GM15510 (cell line): ENCODE measurements around the gene ERFE.

Experiments used
- POLR2A ChIP-seq: IDR thresholded peaks from 3 replicates; pipeline ENCODE4 v1.6.1; 2011; ENCODE audit warnings: borderline replicate concordance; ENCODE audit not compliant: insufficient read length; ENCODE audit errors: extremely low read depth

ERFE gene

DNA sequence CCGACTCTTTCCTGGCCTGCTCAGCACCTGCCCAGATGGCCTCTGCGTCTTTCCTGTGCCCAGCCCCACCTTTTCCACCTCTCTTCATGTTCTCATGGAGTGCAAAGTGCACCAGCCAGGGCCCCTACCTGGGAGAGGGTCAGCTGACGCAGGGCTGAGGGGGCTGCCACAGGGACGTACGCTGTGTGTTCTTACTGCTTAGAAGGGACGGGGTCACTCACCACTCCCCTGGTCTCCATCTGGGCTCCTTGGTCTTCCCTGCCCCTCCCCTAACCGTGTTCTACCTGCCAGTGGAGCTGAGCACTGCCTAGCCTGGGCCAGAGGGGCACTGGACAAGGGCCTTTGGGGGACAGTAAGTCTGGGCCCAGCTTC, 8.6 kb downstream of the ERFE start:
- TF ChIP-seq POLR2A, result no peak

DNA sequence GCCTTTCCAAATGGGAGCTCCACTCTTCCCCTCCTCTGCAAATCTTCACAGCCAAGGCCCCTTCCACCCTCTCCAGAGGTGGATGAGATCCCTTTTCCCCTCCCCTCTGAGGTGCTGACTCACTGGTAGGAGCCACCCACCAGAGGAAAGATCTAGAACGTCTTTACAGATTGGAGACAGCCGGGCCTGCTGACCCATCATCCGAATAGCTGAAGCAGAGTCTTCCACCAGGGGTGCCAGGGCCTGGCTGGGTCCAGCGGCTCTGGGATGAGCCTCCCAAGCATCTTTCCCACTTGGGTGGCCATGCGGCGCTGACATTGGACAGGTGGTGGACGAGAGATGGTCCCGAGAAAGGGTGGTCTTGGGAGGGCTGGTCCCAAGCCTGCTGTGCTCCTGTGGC, 9.0 kb downstream of the ERFE start:
- TF ChIP-seq POLR2A, result no peak

DNA sequence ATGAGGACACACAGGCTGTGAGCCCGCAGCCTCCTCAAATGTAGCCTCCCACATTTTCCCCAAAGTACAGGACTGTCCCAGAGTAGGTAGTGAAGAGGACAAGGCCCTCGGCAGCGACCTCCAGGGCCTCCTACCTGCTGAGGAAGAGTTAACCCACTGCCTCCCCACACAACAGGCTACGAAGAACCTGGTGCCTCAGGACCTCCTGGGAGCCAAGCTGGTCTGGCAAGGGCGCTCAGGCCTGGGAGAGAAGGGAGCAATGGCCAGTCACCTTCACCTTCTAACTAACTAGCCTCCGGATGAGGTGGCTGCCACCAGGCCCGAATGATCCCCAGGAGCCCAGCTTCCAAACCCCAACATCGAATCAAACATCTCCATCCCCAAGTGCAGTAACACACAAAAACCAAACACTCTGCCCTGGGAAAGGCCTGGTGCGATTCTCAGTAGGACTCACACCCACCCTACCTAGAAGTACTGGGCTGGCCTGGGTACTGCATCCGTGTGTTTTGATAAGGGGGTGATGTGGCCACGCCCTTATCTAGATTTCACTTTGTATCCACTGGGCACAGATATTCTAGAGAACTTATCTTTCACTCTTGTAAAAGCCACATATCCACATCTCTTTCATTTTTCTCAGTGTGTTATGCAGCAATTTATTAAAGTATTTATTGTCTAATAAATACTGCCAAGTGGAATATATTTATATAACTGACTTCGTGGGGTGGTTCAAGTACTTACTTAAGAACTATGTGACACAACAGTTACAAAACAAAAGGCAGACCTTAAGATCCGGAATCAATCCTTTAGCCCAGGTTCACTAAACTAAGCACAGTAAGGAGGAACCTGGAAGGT, 9.7 kb downstream of the ERFE start:
- no peak for TF ChIP-seq POLR2A

DNA sequence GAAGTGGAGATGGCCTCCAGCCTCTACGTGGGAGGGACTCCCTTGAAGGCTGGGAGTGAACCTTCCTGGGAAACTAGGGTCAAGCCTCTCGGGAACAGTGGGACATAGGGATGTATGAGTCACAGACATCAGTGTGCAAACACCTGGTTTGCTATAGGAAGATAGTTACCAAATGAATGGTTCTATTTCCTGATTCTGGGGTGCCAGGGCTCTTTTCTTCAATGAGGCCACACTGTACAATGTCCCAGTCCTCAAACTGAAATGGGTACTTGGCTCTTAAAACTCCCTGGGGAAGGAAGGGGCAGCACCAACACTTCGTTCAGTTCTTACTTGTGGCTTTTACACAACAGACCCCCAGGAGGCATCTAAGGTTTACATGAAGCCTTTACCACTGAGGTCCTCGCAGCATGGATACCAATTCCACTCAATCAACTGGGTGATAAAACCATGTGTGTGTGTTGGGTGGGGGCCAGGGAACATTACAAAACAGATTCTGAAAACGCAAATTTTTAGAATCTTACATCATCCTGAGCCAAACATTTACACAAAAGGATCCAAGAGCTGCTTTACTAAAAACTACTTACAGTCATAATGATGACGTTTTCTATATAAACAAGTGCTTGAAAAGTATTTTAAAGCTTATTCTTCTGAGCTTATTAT, 10.4 kb downstream of the ERFE start:
- no peak for TF ChIP-seq POLR2A

DNA sequence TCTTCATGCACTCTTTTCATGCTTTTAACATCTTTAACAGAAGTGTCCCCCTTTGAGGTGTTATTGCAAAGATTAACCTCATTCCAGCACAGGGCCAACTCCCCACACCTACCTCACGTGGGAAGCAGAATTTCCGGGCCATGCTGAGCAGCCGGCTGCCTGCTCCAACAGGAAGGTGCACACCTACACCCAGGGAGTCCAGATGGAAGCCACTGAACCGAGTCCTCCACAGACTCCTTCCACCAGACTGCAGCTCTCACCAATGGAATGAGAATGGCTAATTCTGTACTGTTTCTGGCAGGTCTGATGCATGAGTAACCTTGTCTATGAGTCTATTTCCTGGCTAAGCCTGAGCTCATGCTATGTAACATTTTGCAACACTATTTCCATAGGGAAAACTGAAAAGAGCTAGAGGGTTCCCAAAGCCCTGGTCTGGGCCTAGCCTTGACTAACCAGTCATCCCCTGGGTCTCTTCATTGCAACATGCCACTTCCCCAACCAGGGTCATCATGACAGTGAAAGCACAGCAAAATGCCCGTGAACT, 11.0 kb downstream of the ERFE start:
- no peak for TF ChIP-seq POLR2A

DNA sequence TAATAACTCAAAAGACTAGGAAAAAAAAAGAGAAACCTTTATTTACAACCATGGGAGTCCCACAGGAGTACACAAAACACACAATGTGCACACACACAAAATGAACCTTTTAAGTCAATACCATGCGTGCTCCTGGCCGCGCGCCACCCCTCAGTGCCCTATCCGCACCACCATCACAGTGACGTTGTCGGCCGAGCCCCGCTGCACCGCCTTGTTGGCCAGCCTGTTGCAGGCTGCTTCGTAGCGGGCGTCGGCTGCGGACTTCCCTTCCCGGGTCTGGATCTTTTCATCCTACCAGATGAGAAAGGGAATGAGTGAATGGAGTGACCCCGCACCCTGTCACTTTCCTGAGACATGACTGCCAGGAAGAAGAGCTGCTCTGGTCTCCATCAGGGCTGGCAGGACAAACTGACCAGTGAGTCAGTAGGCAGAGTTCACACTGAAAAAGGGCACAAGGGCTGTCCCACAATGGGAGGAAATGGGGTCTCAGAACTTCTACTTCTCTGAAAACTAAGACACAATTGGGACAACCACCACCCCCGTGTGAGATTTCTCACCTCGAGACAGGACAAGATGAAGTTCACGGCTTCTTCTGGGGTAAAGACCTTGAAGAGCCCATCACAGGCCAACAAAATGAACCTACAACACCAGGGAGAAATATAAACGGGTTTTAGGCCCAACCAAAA, 11.8 kb downstream of the ERFE start:
- TF ChIP-seq POLR2A, result no peak

DNA sequence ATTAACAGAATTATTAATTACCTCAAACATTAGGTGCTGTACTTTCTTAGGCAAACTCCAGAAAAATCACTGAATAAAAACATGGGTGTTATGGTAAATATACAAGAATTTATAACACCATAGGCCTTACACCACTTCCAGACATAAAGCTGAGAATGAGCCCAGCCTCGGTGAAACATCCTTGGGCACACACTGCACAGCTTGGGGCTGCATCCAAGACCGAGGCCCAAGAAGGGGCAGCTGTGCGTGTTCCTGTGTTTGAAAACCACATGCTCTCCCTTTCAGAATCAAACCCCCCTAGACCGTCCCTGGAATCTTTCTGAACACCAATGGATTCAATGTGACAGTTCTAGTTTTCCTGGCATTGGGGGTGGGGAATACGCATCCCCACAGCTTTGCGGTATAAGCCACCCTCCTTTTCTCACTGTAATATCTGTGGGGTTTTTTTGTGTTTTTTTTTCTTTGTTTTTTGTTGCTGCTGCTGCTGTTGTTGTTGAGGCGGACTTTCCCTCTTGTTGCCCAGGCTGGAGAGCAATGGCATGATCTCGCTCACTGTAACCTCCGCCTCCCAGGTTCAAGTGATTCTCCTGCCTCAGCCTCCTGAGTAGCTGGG, 12.9 kb downstream of the ERFE start:
- no peak for TF ChIP-seq POLR2A

DNA sequence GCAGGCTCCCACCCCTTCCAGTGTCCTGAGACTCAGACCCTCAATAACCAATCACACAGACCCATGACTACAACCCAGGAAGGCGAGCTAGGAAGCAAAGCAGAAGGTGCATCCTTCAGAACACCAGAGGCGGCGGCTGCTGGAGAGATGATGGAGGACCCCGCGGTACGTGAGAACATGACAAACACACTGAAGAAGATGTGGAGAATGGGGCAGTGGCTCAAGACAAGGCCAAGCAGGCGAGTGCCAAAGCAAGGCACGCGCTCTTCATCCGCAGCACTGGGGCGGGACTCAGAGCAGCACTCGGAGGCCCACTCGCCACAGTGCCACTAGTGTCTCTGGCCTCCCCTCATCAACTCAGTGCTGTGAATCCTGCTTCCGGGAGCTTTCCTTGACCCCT, 13.7 kb downstream of the ERFE start:
- no peak for TF ChIP-seq POLR2A

DNA sequence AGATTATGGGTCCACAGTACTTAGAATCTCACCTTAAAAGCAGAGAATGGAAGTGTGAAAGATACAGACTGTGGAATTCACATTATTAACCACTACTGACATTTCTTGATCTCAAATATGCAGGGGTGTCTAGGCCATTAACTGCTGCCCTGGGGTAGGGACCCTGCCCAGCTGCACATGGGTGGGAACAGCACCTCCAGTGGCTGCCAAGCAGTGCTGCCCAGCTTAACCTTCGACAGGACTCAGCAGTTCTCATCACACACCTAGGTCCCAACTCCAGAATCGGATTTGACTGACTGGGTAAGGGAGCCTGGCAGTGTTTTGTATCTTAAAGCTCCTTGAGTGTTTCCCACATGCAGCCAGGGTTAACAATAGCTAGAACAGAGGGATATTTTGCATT, 14.9 kb downstream of the ERFE start:
- no peak for TF ChIP-seq POLR2A

DNA sequence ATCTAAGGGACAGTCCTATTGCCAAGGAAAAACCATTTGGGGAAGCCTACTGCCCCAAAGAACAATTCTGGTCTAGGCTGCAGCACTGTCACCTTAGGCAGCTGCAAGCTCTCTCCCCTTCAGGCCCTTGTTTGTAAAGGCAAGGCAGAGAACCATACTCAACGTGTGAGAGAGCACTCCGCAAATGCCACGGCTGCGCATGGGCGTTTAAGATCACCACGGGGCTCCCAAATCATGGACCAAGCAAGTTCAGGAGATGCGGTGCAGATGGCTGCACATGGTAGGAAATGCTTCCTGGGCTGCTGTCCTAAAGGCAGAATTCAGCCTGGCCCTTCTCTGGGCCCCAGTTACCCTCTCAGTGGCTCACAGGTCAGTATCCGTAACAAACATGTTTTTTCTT, 15.5 kb downstream of the ERFE start:
- no peak for TF ChIP-seq POLR2A

DNA sequence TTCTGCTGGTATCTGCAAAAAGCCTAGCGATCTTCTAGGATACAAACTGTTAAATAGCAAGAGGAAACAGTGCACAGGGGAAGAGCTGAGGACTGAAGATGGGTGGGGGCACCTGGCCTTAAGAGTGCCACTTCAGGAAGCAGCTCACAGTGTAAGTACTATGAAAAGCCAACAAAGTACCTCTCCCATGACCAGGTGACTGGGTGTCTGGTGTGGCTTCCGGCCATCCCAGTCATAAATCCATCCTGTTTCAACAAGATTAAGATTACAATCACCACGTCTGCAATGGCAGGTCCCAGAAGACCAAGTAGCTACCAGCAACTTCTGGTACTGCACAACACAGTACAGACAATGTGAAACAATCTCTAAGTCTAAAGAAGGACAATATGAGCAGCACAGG, 15.9 kb downstream of the ERFE start:
- TF ChIP-seq POLR2A, result no peak

DNA sequence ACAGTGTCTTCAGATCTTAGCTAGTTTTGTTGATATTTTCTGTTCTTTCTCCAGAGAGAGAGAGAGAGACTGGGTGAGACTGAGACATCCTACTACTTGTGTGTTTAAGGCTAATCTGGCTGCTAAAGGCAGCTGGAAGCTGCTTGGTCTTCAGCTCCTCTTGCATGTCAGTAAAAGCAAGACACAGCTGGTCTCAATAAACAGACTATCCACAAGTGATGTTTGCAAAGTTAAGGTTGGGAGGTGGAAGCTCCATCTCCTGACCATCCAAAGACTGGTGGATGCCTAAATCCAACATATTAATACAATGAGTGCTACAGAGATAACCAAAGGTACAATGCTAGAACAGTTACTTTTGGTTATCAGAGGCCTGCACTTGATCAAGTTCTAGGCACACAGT, 17.8 kb downstream of the ERFE start:
- no peak for TF ChIP-seq POLR2A

DNA sequence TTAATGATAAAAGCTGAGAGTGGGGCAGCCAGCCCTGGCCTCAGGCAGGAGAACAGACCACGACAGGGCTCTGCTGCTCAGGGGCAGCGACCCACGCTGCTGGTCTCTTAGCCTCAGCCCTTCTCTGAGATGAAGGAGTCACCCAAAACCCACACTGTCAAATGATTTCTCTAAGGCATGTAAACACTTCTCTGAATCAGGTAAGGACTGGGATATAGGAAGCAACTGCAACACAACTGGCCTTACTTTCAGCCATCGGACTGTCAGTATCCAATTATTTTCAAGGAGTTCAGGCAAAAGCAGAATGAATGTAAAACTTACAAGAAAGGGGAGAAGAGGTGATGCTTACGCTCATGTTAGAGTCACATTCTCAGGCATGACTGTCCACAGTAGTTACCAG, 21.8 kb downstream of the ERFE start:
- no peak for TF ChIP-seq POLR2A

DNA sequence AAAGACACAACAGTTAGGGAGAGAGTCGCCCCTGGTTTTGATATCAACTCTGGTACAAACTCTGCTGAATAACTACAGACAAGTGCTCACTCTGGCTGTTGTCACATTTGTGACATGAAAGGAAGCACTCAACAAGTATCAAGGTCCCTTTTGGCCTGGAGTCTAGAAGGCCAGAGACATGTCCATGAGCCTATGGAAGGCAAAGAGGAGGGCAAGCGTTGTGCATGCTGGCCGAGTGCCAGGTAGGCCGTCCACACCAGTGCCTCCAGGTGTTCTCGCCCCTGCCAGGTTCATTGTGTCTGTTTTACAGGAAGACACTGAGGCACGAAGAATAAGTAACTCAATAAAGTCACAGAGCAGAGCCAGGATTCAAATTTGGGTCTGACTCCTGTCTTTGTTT, 23.6 kb downstream of the ERFE start:
- no peak for TF ChIP-seq POLR2A

DNA sequence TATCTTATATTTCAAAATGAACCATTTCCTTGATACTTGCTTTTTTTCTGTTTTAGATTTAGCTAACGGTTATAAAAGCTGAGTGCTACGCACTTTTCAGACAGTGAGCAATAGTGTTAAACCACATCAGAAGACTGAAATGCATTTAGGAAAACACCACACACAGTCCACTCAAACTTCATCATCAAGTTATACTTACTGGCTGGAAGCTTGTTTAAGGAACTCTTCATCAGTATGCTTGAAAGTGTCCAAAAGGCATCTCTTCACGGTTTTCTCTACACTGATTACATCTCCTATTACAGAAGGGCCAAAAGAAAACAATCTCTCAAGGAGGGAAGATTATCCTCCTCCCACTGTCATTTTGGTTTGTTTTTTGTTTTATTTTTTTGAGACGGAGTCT, 25.1 kb downstream of the ERFE start:
- no peak for TF ChIP-seq POLR2A
